Astrocyte of the cerebellum (primary cell): ENCODE data around the gene CLEC17A.
"Not testable (repeated sequence)": the region's sequence is repeated elsewhere in the genome, so short reads cannot be mapped to it uniquely, and the experiment has no call there.

Experiments
- DNase-seq: peaks from one replicate; pipeline ENCODE4 v3.0.0-alpha.2; 2011; ENCODE audit warnings: low read depth
- H3K4me3 ChIP-seq: 2 replicates; pipeline ENCODE4 v1.5.1; 2011; ENCODE audit warnings: mild to moderate bottlenecking, low read depth, low read length, moderate library complexity
- CTCF ChIP-seq: IDR thresholded peaks from 2 replicates; pipeline ENCODE4 v1.5.1; 2012; ENCODE audit warnings: low read length, low read depth, moderate library complexity, mild to moderate bottlenecking; ENCODE audit errors: missing control alignments
- in situ Hi-C: cut with HindIII; loops from 2 replicates; pipeline ENCODE4 v1.10.0; 2017; ENCODE audit warnings: low sequenced_read_pairs

CLEC17A gene

DNA sequence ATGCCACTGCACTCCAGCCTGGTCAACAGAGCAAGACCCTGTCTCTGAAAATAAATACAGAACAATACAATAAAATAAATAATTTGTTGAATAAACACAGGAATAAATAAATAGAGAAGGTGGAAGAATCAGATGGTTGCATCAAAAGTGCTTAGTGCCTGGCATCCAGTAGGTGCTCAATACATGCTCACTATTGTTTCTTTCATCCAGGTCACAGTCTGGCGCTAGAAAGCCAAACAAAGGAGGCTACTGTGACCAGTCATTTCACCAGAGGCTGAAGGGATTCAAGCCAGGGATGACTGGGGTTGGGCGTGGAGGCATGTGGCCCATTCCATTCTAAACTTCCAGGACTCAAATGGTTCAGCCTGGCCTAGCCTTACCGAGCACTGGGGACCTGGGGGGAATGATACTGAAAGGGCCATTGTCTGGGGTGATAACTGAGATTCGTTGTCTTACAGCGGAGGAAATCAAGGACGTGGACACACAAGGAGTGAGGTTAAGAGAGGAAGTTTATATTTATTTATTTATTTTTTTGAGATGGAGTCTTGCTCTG is 7.4 kb upstream of the CLEC17A start:
- no peak for TF ChIP-seq CTCF

GRCh38 chr19:14576363-14576762 is 6.5 kb upstream of the CLEC17A start:
- DNase-seq = no peak
- in situ Hi-C loops = no loop called here
- H3K4me3 ChIP-seq = no peak overlapping the region
- no peak for TF ChIP-seq CTCF

More for the DNA sequence above, 7.4 kb upstream of the CLEC17A start:
- in situ Hi-C loops = no loop called here
- DNase-seq = no peak
- no peak overlapping the region for H3K4me3 ChIP-seq

GRCh38 chr19:14577264-14577663 is 5.6 kb upstream of the CLEC17A start:
- no peak overlapping the region for H3K4me3 ChIP-seq
- DNase-seq = no peak
- in situ Hi-C loops = no loop called here
- TF ChIP-seq CTCF = no peak

GRCh38 chr19:14577885-14578427 is 4.9 kb upstream of the CLEC17A start:
- H3K4me3 ChIP-seq = no peak overlapping the region
- DNase-seq = no peak
- in situ Hi-C loops = no loop called here
- TF ChIP-seq CTCF = no peak

DNA sequence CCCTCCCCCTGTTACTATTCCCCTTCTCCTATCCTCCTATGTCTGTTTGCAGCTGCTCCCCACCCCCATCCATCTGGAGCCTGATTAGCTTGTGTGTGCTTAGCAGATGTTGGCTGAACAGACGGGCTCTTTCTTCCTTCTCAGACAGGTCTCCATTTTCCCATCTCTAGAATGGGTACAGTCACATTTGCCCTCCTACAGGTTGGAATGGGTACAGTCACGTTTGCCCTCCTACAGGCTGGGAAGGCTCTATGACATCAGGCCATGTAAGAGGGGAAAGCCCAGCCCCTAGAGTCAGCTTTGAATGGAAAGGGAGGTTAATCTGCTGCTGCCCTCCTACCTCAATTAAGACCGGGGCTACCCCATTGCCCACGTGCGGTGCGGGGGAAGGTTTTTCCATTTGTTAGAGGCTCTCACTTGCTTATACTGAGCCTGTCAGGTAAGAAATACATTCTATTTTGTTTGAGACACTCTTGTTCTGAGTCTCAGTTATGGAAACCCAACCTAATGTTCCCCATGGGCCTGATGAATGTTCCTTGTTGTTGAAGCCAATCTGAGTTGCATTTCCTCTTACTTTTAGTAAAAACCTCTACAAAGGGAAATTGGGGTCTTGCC is 2.2 kb upstream of the CLEC17A start:
- DNase-seq = no peak
- in situ Hi-C loops = no loop called here
- no peak for TF ChIP-seq CTCF
- H3K4me3 ChIP-seq = no peak overlapping the region

GRCh38 chr19:14584372-14584771 is 1.5 kb downstream of the CLEC17A start:
- DNase-seq, H3K4me3 ChIP-seq, in situ Hi-C loops: not testable (repeated sequence)

GRCh38 chr19:14585187-14585586 is 2.3 kb downstream of the CLEC17A start:
- in situ Hi-C loops, H3K4me3 ChIP-seq, DNase-seq: not testable (repeated sequence)

DNA sequence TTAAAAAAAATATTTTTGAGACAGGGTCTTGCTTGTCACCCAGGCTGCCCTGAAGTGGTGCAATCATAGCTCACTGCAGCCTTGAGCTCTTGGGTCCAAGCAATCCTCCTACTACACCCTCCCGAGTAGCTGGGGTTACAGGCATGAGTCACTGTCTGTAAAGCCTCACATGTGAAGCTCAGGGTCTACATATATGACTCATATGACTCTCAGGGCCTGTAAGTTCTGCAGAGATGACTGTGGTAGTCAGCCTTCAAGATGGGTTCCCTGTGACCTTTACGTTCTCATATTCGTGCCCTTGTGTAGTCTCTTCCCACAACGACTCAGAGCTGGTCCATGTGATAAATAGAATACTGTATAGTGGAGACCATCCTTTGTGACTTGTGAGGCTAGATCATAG is 6.5 kb downstream of the CLEC17A start:
- H3K4me3 ChIP-seq, in situ Hi-C loops, DNase-seq: not testable (repeated sequence)
